GM21390 (cell line): ENCODE measurements around the gene DYNC1I1.

Source experiments
- ATAC-seq: cut with Tn5 transposase; IDR thresholded peaks from one replicate; pipeline ENCODE4 v1.9.1; 2021; ENCODE audit not compliant: unreplicated experiment

DYNC1I1 gene

DNA sequence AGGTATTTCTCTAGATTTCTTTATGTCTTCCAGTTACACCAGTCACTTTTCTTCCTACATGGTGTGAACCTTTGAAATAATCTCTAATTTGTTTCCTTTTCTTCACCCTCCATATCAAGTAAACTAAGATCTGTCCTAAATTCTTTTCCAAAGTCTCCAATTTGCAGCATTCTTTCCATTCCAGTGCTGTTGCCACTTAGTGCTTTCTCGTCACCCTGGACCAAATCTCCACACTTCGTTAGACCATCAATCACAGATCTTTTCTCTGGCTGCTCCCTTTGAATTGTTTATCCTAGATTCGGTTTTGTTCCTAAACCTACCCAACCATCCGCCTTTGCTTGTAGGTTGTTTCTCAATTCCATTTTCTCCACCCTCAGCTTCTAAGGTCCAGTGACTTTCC is 74.7 kb downstream of the DYNC1I1 start:
- ATAC-seq: no peak

- no peak for ATAC-seq
Measured at GRCh38 chr7:95859429-95859828, 87.1 kb downstream of the DYNC1I1 start.

- ATAC-seq: no peak
Measured at GRCh38 chr7:95861041-95861440, 88.7 kb downstream of the DYNC1I1 start.

DNA sequence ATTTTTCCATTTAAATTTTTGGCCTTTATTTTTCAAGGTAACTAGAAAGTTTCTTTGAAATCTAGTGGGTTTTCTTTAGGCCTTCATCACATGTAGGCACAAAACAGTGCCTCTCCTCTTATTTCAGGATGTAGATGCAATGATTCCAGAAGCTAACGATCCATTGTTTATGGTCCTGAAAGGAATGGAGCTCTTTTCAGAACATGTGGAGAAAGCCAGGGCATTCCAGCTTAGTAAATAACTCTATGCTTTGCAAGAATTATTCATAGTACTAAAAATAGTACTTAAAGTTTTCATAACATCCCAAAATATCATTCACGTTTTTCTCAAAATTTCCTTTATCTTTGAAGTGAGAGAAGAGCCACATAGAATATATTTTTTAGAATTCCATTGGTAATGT is 91.3 kb downstream of the DYNC1I1 start:
- ATAC-seq: no peak

GRCh38 chr7:95865716-95866371 is 93.5 kb downstream of the DYNC1I1 start:
- no peak for ATAC-seq

GRCh38 chr7:95867309-95867708 is 95.0 kb downstream of the DYNC1I1 start:
- ATAC-seq: peak; percentile 88

DNA sequence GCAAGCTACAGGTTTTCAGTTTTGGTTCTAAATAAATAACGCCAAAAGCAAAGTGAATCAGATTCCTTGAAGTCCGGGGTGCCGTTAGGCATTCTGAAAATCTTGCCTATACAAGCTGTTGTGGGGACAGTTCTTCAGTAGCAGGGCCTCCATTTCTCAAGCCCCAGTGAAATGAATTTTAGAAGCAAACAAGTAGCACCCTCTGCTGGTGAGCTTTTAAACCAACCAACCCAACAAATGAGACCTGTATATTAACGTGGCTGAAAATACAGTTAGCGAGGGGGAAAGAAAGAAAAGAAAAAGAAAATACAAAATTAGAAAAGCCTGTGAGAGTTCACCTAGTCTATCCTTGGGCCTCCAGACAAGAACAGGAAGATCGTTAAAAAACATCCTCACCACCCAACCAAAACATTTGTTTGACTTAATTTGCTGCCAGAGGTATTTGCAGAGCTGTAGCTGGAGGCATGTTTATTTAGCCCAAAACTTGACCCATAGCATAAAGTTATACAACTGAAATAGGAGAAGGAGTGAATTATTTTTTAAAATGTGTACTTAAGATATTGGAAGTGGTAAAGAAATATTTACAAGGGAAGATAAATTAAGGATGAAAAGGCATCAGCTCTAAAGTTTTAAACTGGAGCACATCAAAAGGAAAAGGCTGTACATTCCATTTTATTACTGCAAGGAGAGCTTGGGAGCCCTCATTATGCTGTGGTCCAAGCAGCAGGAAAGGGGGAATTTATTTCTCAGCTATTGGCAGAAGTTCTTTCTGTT is 98.9 kb downstream of the DYNC1I1 start:
- ATAC-seq: peak; percentile 44

GRCh38 chr7:95871896-95872295 is 99.5 kb downstream of the DYNC1I1 start:
- no peak for ATAC-seq

DNA sequence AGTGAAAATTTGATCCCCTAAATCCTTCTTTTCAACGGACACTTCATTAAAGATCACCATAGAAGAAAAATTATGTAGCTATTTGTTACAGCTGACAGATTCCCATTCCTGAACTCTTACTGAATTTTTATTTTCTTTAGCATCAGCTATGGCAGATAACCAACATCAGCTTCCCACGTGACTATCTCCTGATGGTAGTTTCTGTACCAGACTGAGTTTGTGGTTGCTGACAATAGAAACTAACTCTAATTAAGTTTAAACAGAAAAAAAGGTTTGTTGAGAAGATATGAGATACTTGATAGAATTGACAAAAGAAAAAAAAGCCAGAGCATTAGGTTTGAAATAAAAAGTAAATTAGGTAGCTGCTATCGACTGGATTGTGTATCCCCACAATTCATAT is 101.8 kb downstream of the DYNC1I1 start:
- no peak for ATAC-seq

DNA sequence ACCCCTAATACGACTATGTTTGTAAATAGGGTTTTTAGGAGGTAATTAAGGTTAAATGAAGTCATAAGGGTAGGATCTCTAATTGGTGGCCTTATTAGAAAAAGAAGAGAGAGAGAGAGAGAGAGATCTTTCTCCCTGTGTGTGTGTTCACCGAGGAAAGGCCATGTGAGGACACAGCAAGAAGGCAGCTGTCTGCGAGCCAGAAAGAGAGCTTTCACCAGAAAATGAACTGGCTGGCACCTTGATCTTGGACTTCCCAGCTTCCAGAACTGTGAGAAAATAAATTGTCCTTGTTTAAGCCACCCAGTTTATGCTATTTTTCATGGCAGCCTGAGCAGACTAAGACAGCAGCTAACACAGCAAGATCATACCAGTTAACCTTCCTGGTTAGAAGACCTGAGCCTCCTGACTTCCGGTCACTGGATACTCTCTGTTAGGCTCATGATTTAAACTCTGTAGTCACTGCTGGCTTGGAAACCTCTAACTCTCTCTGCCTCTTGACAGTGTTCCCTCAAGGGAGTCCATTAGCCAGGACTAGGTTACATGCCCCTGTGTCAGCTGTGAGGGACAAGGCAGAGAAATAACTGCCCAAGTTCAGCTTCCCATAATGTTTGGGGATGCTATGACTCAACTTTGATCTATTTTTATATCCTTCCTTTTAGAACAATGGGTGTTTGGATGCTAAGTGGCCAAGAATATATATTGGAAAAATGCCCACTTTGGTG is 102.3 kb downstream of the DYNC1I1 start:
- ATAC-seq: no peak

GRCh38 chr7:95875519-95875918 is 103.2 kb downstream of the DYNC1I1 start:
- no peak for ATAC-seq

GRCh38 chr7:95878677-95879076 is 106.3 kb downstream of the DYNC1I1 start:
- ATAC-seq: no peak

DNA sequence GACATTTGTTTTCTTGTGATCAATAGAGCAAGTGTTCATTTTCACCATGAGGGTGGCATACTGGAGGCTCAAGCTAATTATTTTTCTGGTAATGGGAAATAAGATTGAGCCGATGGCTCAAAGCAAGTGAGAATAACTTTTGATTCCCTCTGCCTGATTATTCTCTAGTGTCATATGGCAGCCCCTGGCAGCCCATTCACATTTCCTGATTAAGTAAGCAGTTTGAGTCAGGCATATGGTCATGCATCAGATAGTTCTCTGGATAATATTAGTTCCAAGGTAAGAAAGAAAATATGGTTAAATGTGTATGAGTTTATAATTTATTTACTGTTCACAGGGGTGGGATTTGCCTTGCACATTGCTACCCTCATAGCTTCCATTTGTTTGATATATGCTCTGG is 109.2 kb downstream of the DYNC1I1 start:
- ATAC-seq: no peak

DNA sequence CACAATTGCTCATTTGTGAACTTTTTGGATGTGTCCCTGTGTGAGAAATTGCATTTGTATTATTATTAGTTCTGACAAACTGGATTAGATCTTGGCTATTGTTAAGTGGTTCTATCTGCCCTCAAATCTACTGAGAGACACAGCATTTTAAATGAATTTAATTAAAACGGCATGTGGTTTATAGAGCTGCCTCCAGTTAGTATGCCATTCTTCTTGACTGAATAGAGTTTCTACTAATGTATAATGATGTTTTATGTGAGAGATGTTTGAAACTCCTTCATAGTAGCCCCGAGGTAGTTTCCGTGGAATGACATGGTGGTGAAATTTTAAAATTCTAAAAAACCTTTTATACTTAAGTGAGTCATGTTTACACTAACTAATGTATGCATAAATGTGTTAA is 110.9 kb downstream of the DYNC1I1 start:
- no peak for ATAC-seq

DNA sequence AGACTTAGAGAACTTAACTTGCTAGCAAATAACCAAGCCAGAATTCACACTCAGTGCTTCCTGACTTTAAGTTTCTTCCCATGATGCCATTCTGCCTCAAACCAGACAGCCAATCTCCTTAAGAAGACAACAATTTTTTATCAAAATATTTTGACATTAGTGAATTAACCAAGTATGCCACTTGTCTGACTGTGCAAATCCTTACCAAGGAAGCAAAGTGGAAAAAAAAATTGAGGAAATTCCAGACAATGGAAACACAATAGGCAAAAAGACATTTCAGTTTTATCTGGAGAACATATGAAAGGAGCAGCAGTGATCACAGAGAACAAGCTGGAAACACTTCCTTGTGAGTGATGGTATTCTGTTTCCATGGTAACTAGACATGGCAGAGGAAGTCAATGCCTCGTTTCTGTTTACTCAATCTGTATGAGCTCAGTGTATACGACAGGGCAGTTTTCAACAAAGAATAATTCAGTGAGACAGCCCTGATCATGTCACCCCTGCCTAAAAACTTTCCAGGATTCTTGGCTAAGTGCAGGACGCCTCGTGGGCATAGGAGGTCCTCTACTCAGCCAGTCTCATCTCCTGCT is 114.2 kb downstream of the DYNC1I1 start:
- ATAC-seq: no peak

GRCh38 chr7:95893484-95893883 is 121.1 kb downstream of the DYNC1I1 start:
- ATAC-seq: no peak

GRCh38 chr7:95897557-95898251 is 125.3 kb downstream of the DYNC1I1 start:
- ATAC-seq: no peak

- ATAC-seq: no peak
Measured at GRCh38 chr7:95899919-95900513, 127.7 kb downstream of the DYNC1I1 start.

GRCh38 chr7:95901006-95901405 is 128.7 kb downstream of the DYNC1I1 start:
- no peak for ATAC-seq

GRCh38 chr7:95904099-95904498 is 131.7 kb downstream of the DYNC1I1 start:
- ATAC-seq: no peak

- no peak for ATAC-seq
Measured at GRCh38 chr7:95905167-95905566, 132.8 kb downstream of the DYNC1I1 start.
